Activated CD4-positive, alpha-beta T cell treated with anti-CD3 and anti-CD28 coated beads for 36 hours (primary cell): ENCODE data around the gene FRMD8. TPM values are rescaled to one million over a fixed set of nuclear protein-coding genes. Genes with fewer than 3 reads are reported as not detected.

Source experiments
- ATAC-seq: fragments of 200-7000 bp; cut with Tn5 transposase; one replicate; pipeline ENCODE4 v1.10.0; 2021; ENCODE audit warnings: mild to moderate bottlenecking, moderate library complexity
- CTCF ChIA-PET: fragments of 350-600 bp; sonication (Branson Sonifier 250); formaldehyde crosslinking; loops from one replicate; lab custom pipeline; 2021; ENCODE audit warnings: antibody characterized with exemption; lab: Charles Lee
- POLR2A ChIA-PET: fragments of 350-600 bp; sonication (Branson Sonifier 250); formaldehyde crosslinking; loops from one replicate; lab custom pipeline; 2021; ENCODE audit warnings: antibody characterized with exemption, inconsistent platforms; lab: Charles Lee
- DNase-seq: peaks from one replicate; pipeline ENCODE4 v3.0.0-alpha.2; 2020
- H3K27ac Mint-ChIP-seq: one replicate; pipeline ENCODE4 v1.8.0; 2021; ENCODE audit warnings: mixed read lengths
- H3K27me3 Mint-ChIP-seq: one replicate; pipeline ENCODE4 v1.8.0; 2021; ENCODE audit warnings: mixed read lengths
- H3K36me3 Mint-ChIP-seq: one replicate; pipeline ENCODE4 v1.8.0; 2021; ENCODE audit warnings: low read depth, mixed read lengths
- H3K4me1 Mint-ChIP-seq: one replicate; pipeline ENCODE4 v1.8.0; 2021; ENCODE audit warnings: mixed read lengths
- H3K4me3 Mint-ChIP-seq: one replicate; pipeline ENCODE4 v1.8.0; 2021; ENCODE audit warnings: mild to moderate bottlenecking, moderate library complexity, mixed read lengths
- H3K9me3 Mint-ChIP-seq: one replicate; pipeline ENCODE4 v1.8.0; 2021; ENCODE audit warnings: low read depth, mixed read lengths
- intact Hi-C, 2 experiments: fragments of 100-400 bp; cut with DNase I in 1 of 2; cut with micrococcal nuclease in 1 of 2; formaldehyde crosslinking; loops; one replicate each; pipeline versions ENCODE4 v1.14.2 to v1.15.1; 2022 to 2024; cut with DNase I, micrococcal nuclease
- total RNA-seq, 2 experiments: library from RNA; stranded (reverse); gene quantifications; one replicate each; pipeline ENCODE4 v1.2.3, GENCODE V29; 2021

The FRMD8 gene
- total RNA-seq, 2 experiments from 2014 or later, result 32.7 to 37.5 TPM

- no peaks in the 10 kb centered on the region for H3K9me3 Mint-ChIP-seq
- ChIA-PET CTCF (interaction anchor here (1.1 kb wide), 1 partner anchor 54 kb away, joined by 5 read pairs; no protein-coding TSS in a partner anchor), POLR2A (no interaction called here)
- intact Hi-C loops, result no loop called here
- DNase-seq (no peak), ATAC-seq (no peak)
- H3K4me1 Mint-ChIP-seq, result peaks cover 40% of the 10 kb centered on the region
- peaks cover 1% of the 10 kb centered on the region for H3K36me3 Mint-ChIP-seq
- H3K27me3 Mint-ChIP-seq, result no peaks in the 10 kb centered on the region
- peak overlapping the region; percentile 92 for H3K4me3 Mint-ChIP-seq
- H3K27ac Mint-ChIP-seq, result no peak overlapping the region
These were observed 70.0 kb downstream of the FRMD8 start for GRCh38 chr11:65456418-65456817.

GRCh38 chr11:65459552-65459951 lies 73.1 kb downstream of the FRMD8 start:
- intact Hi-C loops, result no loop called here
- ChIA-PET POLR2A (no interaction called here), CTCF (interaction anchor here (0.6 to 1.4 kb wide), 2 partner anchors 13 to 20 kb away, joined by 3 to 4 read pairs; no protein-coding TSS in a partner anchor)
- DNase-seq (no peak), ATAC-seq (no peak)
- no peaks in the 10 kb centered on the region for H3K9me3 Mint-ChIP-seq
- no peak overlapping the region for H3K27ac Mint-ChIP-seq
- no peak overlapping the region for H3K4me3 Mint-ChIP-seq
- no peaks in the 10 kb centered on the region for H3K27me3 Mint-ChIP-seq
- peaks cover 25% of the 10 kb centered on the region for H3K4me1 Mint-ChIP-seq
- peaks cover 1% of the 10 kb centered on the region for H3K36me3 Mint-ChIP-seq

Other genes starting within 250 kb of the FRMD8 start
- gene SPDYC, start 216.4 kb upstream of the FRMD8 start, total RNA-seq, result not detected
- gene CAPN1, start 204.7 kb upstream of the FRMD8 start, total RNA-seq, result 100 to 1,000 TPM; 103 to 125 TPM
- 10 to 100 TPM; 63.1 to 83.3 TPM for gene POLA2, start 124.7 kb upstream of the FRMD8 start, total RNA-seq
- under 1 TPM; 0.91 to 0.93 TPM for gene CDC42EP2, start 71.8 kb upstream of the FRMD8 start, total RNA-seq
- 10 to 100 TPM; 67.5 to 69.0 TPM for gene DPF2, start 52.8 kb upstream of the FRMD8 start, total RNA-seq
- 1 to 10 TPM in 1 of 2 experiments, under 1 TPM in 1; 0.58 to 1.1 TPM for gene TIGD3, start 31.9 kb upstream of the FRMD8 start, total RNA-seq
- 10 to 100 TPM; 13.2 to 14.3 TPM for gene SLC25A45, start 4.0 kb upstream of the FRMD8 start, total RNA-seq
- gene NEAT1, start 36.2 kb downstream of the FRMD8 start, total RNA-seq, result 100 to 1,000 TPM; 435 to 569 TPM
- gene MALAT1, start 112.4 kb downstream of the FRMD8 start, total RNA-seq, result 1,000 to 10,000 TPM; 7,016 to 9,748 TPM
- gene SCYL1, start 138.4 kb downstream of the FRMD8 start, total RNA-seq, result 10 to 100 TPM; 66.5 to 78.8 TPM
- gene LTBP3, start 171.7 kb downstream of the FRMD8 start, total RNA-seq, result 10 to 100 TPM; 57.8 to 72.7 TPM
- gene ZNRD2, start 183.8 kb downstream of the FRMD8 start, total RNA-seq, result 10 to 100 TPM; 50.7 to 56.4 TPM
- 10 to 100 TPM; 12.8 to 22.7 TPM for gene FAM89B, start 185.9 kb downstream of the FRMD8 start, total RNA-seq
- 10 to 100 TPM; 88.3 to 98.8 TPM for gene EHBP1L1, start 189.4 kb downstream of the FRMD8 start, total RNA-seq
- gene KCNK7, start 209.2 kb downstream of the FRMD8 start, total RNA-seq, result under 1 TPM; 0.27 to 0.37 TPM
- 10 to 100 TPM; 47.4 to 54.3 TPM for gene MAP3K11, start 227.6 kb downstream of the FRMD8 start, total RNA-seq
- gene PCNX3, start 229.1 kb downstream of the FRMD8 start, total RNA-seq, result 10 to 100 TPM; 27.9 to 30.7 TPM